ENCODE data around the gene PALB2. TPM values are rescaled to one million over a fixed set of nuclear protein-coding genes. Genes with fewer than 3 reads are reported as not detected.

Gene PALB2
- polyA plus RNA-seq, 3 donors = 2.3 to 3.3 (median 2.5) TPM

- DNase-seq = no peak
These were observed 41.1 kb upstream of the PALB2 start for GRCh38 chr16:23682181-23682580.

GRCh38 chr16:23679986-23680336 lies 38.9 kb upstream of the PALB2 start:
- DNase-seq = no peak
- Histone ChIP-seq H3K4me1 (ENCODE audit: control insufficient read depth in 1 of 2, insufficient read depth in 2 of 2, low read length in 2 of 2) (peaks cover 38 to 44% of the 10 kb centered on the region in 2 donors), H3K27ac (ENCODE audit: low read depth in 1 of 2, low read length in 2 of 2) (peak overlapping the region in 1 of 2 donors; percentile 68), H4K20me1 (ENCODE audit: insufficient read depth, low read length) (peaks cover 14% of the 10 kb centered on the region), H3K4me2 (replicated peaks; ENCODE audit: extremely low read depth, low read length, poor library complexity, severe bottlenecking) (peak overlapping the region; percentile 94), H3K9me3 (replicated peaks in 1 of 2; ENCODE audit: control insufficient read depth in 1 of 2, insufficient read depth in 1 of 2, low read length in 2 of 2) (no peaks in the 10 kb centered on the region), H3K79me2 (ENCODE audit: insufficient read depth, low read length) (peaks cover 66% of the 10 kb centered on the region), H3K36me3 (replicated peaks in 1 of 2; ENCODE audit: control insufficient read depth in 1 of 2, insufficient read depth in 2 of 2, low read length in 2 of 2) (peaks cover 14 to 50% of the 10 kb centered on the region in 2 donors), H3K27me3 (ENCODE audit: control insufficient read depth in 2 of 2, insufficient read depth in 2 of 2, low read length in 2 of 2) (no peaks in the 10 kb centered on the region), H3K4me3 (replicated peaks in 1 of 3; ENCODE audit: low read depth in 2 of 3, low read length in 3 of 3) (peak overlapping the region in 1 of 3 experiments; percentile 85), H3K9ac (ENCODE audit: insufficient read depth, low read length, poor library complexity, severe bottlenecking) (peak overlapping the region; percentile 64), H2AFZ (ENCODE audit: insufficient read depth, low read depth, low read length, poor library complexity, severe bottlenecking) (no peak overlapping the region)
- 73% methylated on average over 6 of the region's 6 CpGs for WGBS (ENCODE audit: insufficient coverage)
- Mint-ChIP-seq H3K36me3 (peaks cover 31 to 52% of the 10 kb centered on the region in 2 donors), H3K27me3 (ENCODE audit: low read depth in 3 of 3) (peaks cover 0 to 2% (median 1%) of the 10 kb centered on the region in 3 donors), H3K4me3 (peak overlapping the region; percentile 80 to 90), H3K9me3 (no peaks in the 10 kb centered on the region), H3K27ac (peak overlapping the region in 6 of 7 donors; percentile 35 to 87 (median 80)), H3K4me1 (peaks cover 43% of the 10 kb centered on the region)
- intact Hi-C loops (cut with micrococcal nuclease) = no loop called here
- no peak for TF ChIP-seq CTCF (IDR thresholded peaks at IDR 0.05)

More at GRCh38 chr16:23682181-23682580, 41.1 kb upstream of the PALB2 start:
- Histone ChIP-seq H2AFZ (ENCODE audit: insufficient read depth, low read depth, low read length, poor library complexity, severe bottlenecking) (no peak overlapping the region), H3K9ac (ENCODE audit: insufficient read depth, low read length, poor library complexity, severe bottlenecking) (no peak overlapping the region), H3K36me3 (replicated peaks in 1 of 2; ENCODE audit: control insufficient read depth in 1 of 2, insufficient read depth in 2 of 2, low read length in 2 of 2) (peaks cover 30 to 60% of the 10 kb centered on the region in 2 donors), H3K79me2 (ENCODE audit: insufficient read depth, low read length) (peaks cover 87% of the 10 kb centered on the region), H3K27ac (ENCODE audit: low read depth in 1 of 2, low read length in 2 of 2) (peak overlapping the region in 1 of 2 donors; percentile 67), H4K20me1 (ENCODE audit: insufficient read depth, low read length) (peaks cover 14% of the 10 kb centered on the region), H3K27me3 (ENCODE audit: control insufficient read depth in 2 of 2, insufficient read depth in 2 of 2, low read length in 2 of 2) (no peaks in the 10 kb centered on the region), H3K4me3 (replicated peaks in 1 of 3; ENCODE audit: low read depth in 2 of 3, low read length in 3 of 3) (no peak overlapping the region), H3K9me3 (replicated peaks in 1 of 2; ENCODE audit: control insufficient read depth in 1 of 2, insufficient read depth in 1 of 2, low read length in 2 of 2) (no peaks in the 10 kb centered on the region), H3K4me1 (ENCODE audit: control insufficient read depth in 1 of 2, insufficient read depth in 2 of 2, low read length in 2 of 2) (peaks cover 38 to 44% of the 10 kb centered on the region in 2 donors), H3K4me2 (replicated peaks; ENCODE audit: extremely low read depth, low read length, poor library complexity, severe bottlenecking) (no peak overlapping the region)
- WGBS (ENCODE audit: insufficient coverage) = no CpG with 5 or more reads among the region's 1 CpG
- no peak overlapping the region for H3K4me3 Mint-ChIP-seq
- peaks cover 0 to 3% (median 2%) of the 10 kb centered on the region in 3 donors for H3K27me3 Mint-ChIP-seq (ENCODE audit: low read depth in 3 of 3)
- intact Hi-C loops (cut with micrococcal nuclease) = no loop called here
- TF ChIP-seq CTCF (IDR thresholded peaks at IDR 0.05) = no peak
- H3K4me1 Mint-ChIP-seq = peaks cover 39% of the 10 kb centered on the region
- peaks cover 39 to 66% of the 10 kb centered on the region in 2 donors for H3K36me3 Mint-ChIP-seq
- no peaks in the 10 kb centered on the region for H3K9me3 Mint-ChIP-seq
- H3K27ac Mint-ChIP-seq = peak overlapping the region in 3 of 7 donors; percentile 42 to 80 (median 49)

All from CD14-positive monocyte (primary cell).